ENCODE results near the gene COL25A1. TPM values are rescaled to one million over a fixed set of nuclear protein-coding genes. Genes with fewer than 3 reads are reported as not detected.

The COL25A1 gene
- total and polyA plus RNA-seq, 2 donors (not counting 3 experiments of a cell fraction or from before 2014, with no cell fraction given) = 0.21 to 3.5 TPM

- Histone ChIP-seq H3K4me1 (ENCODE audit: control insufficient read depth, extremely low read depth, insufficient read depth, low read length) (peaks cover 23% of the 10 kb centered on the region), H3K9me1 (replicated peaks; ENCODE audit: control insufficient read depth, extremely low read depth, insufficient read depth, low read length) (no peaks in the 10 kb centered on the region), H3K9ac (replicated peaks; ENCODE audit: extremely low read depth, insufficient read depth, low read length) (no peak overlapping the region), H3K36me3 (ENCODE audit: control insufficient read depth in 2 of 2, extremely low read depth in 1 of 2, insufficient read depth in 2 of 2, low read length in 2 of 2) (no peaks in the 10 kb centered on the region), H2AFZ (ENCODE audit: low read depth, low read length) (no peak overlapping the region), H3K4me2 (ENCODE audit: insufficient read depth, low read length) (no peak overlapping the region), H3K9me3 (replicated peaks; ENCODE audit: control insufficient read depth, insufficient read depth, low read length) (no peaks in the 10 kb centered on the region), H3K27me3 (ENCODE audit: control insufficient read depth in 2 of 2, insufficient read depth in 2 of 2, low read length in 2 of 2) (no peaks in the 10 kb centered on the region), H4K20me1 (replicated peaks; ENCODE audit: control insufficient read depth, extremely low read depth, insufficient read depth, low read length) (no peaks in the 10 kb centered on the region), H3K4me3 (replicated peaks in 1 of 3; ENCODE audit: insufficient read depth in 1 of 3, low read depth in 1 of 3, low read length in 3 of 3) (no peak overlapping the region), H3K79me2 (ENCODE audit: control insufficient read depth, insufficient read depth, low read length) (no peaks in the 10 kb centered on the region), H3K27ac (ENCODE audit: insufficient read depth, low read depth, low read length) (no peak overlapping the region)
- TF ChIP-seq JUN (IDR thresholded peaks at IDR 0.05; ENCODE audit: borderline replicate concordance, insufficient read depth, insufficient read length, low read depth) (no peak), GATA2 (IDR thresholded peaks at IDR 0.05; ENCODE audit: insufficient read depth, insufficient read length, low read depth, low read length) (no peak), POLR2A (IDR thresholded peaks at IDR 0.05; ENCODE audit: low read depth, low read length) (no peak)
- intact Hi-C loops (cut with micrococcal nuclease) = loop anchor here (5.0 to 10.0 kb wide), 2 partner anchors 187 to 195 kb away; no protein-coding TSS in a partner anchor
- no TSS peak for BruUV-seq (replicated peaks)
- FAIRE-seq (no peak), DNase-seq (ENCODE audit: low read depth, low spot score) (no peak)
- CTCF ChIA-PET = no interaction called here
- dilution Hi-C loops (cut with MboI; ENCODE audit: extremely low pct_ligation_motif_present, low sequenced_read_pairs) = no loop called here
- POLR2A ChIA-PET = no interaction called here
Observed at GRCh38 chr4:109029987-109030386, 272.5 kb downstream of the COL25A1 start.

- Histone ChIP-seq H3K4me3 (replicated peaks in 1 of 3; ENCODE audit: insufficient read depth in 1 of 3, low read depth in 1 of 3, low read length in 3 of 3) (peak overlapping the region in 1 of 3 experiments; percentile 46), H3K27me3 (ENCODE audit: control insufficient read depth in 2 of 2, insufficient read depth in 2 of 2, low read length in 2 of 2) (no peaks in the 10 kb centered on the region), H3K4me1 (ENCODE audit: control insufficient read depth, extremely low read depth, insufficient read depth, low read length) (peaks cover 23% of the 10 kb centered on the region), H3K9me3 (replicated peaks; ENCODE audit: control insufficient read depth, insufficient read depth, low read length) (no peaks in the 10 kb centered on the region), H3K36me3 (ENCODE audit: control insufficient read depth in 2 of 2, extremely low read depth in 1 of 2, insufficient read depth in 2 of 2, low read length in 2 of 2) (no peaks in the 10 kb centered on the region), H4K20me1 (replicated peaks; ENCODE audit: control insufficient read depth, extremely low read depth, insufficient read depth, low read length) (no peaks in the 10 kb centered on the region), H3K9me1 (replicated peaks; ENCODE audit: control insufficient read depth, extremely low read depth, insufficient read depth, low read length) (no peaks in the 10 kb centered on the region), H3K79me2 (ENCODE audit: control insufficient read depth, insufficient read depth, low read length) (no peaks in the 10 kb centered on the region), H3K27ac (ENCODE audit: insufficient read depth, low read depth, low read length) (peak overlapping the region; percentile 86), H2AFZ (ENCODE audit: low read depth, low read length) (peak overlapping the region; percentile 98), H3K9ac (replicated peaks; ENCODE audit: extremely low read depth, insufficient read depth, low read length) (peak overlapping the region; percentile 74), H3K4me2 (ENCODE audit: insufficient read depth, low read length) (peak overlapping the region; percentile 91)
- POLR2A ChIA-PET = no interaction called here
- BruUV-seq (replicated peaks) = no TSS peak
- DNase-seq (ENCODE audit: low read depth, low spot score) = peak; percentile 76
- TF ChIP-seq POLR2AphosphoS5 (IDR thresholded peaks at IDR 0.05; ENCODE audit: insufficient read depth, low read depth, low read length) (no peak), JUN (IDR thresholded peaks at IDR 0.05; ENCODE audit: borderline replicate concordance, insufficient read depth, insufficient read length, low read depth) (no peak), GATA2 (IDR thresholded peaks at IDR 0.05; ENCODE audit: insufficient read depth, insufficient read length, low read depth, low read length) (peak; percentile 60), FOS (IDR thresholded peaks at IDR 0.05; ENCODE audit: borderline replicate concordance, insufficient read depth, low read length) (no peak), MYC (IDR thresholded peaks at IDR 0.05; ENCODE audit: low read depth, low read length) (no peak), CTCF (IDR thresholded peaks at IDR 0.05; ENCODE audit: extremely low read depth in 1 of 2, insufficient read depth in 1 of 2, low read depth in 1 of 2, low read length in 2 of 2) (no peak)
- dilution Hi-C loops (cut with MboI; ENCODE audit: extremely low pct_ligation_motif_present, low sequenced_read_pairs) (no loop called here), intact Hi-C loops (cut with micrococcal nuclease) (loop anchor here (1.0 to 10.0 kb wide), 5 partner anchors 52 to 276 kb away; partner anchors contain the start of gene COL25A1)
- CTCF ChIA-PET = interaction anchor here (1.3 kb wide), 1 partner anchor 194 kb away, joined by 3 read pairs; no protein-coding TSS in a partner anchor
- peak; percentile 33 for FAIRE-seq
Observed at GRCh38 chr4:109027016-109027500, 275.4 kb downstream of the COL25A1 start.
